Kidney (tissue), 14 donors: ENCODE measurements around the gene ECHS1. TPM values are rescaled to one million over a fixed set of nuclear protein-coding genes. Genes with fewer than 3 reads are reported as not detected.
A peak's percentile ranks its signal among the peaks of the same experiment; 100 is the strongest.

Source experiments
- DNase-seq, 5 donors: peaks; one replicate each; pipeline ENCODE4 v3.0.0-alpha.2; 2013 to 2020
- FAIRE-seq: peaks from 2 replicates; lab custom pipeline; 2012; peaks lifted over from hg19 to GRCh38; lab: Jason Lieb, UNC
- H3K27ac ChIP-seq, 2 donors: one replicate each; pipeline ENCODE4 v1.7.0; 2013; ENCODE audit warnings: low read depth in 2 of 2, low read length in 2 of 2, inconsistent platforms in 1 of 2
- H3K27me3 ChIP-seq: one replicate; pipeline ENCODE4 v1.7.1; 2013; ENCODE audit warnings: low read length, inconsistent platforms; ENCODE audit not compliant: control insufficient read depth, insufficient read depth
- H3K36me3 ChIP-seq, 3 donors: one replicate each; pipeline versions ENCODE4 v1.7.0 to v1.7.1; 2013; ENCODE audit warnings: low read length in 3 of 3, control low read depth in 1 of 3, inconsistent platforms in 1 of 3; ENCODE audit not compliant: insufficient read depth in 3 of 3, control insufficient read depth in 2 of 3
- H3K4me1 ChIP-seq, 3 donors: one replicate each; pipeline versions ENCODE4 v1.7.0 to v1.7.1; 2013; ENCODE audit warnings: low read length in 3 of 3, inconsistent platforms in 1 of 3, low read depth in 1 of 3; ENCODE audit not compliant: control insufficient read depth in 2 of 3, insufficient read depth in 2 of 3
- H3K4me3 ChIP-seq, 3 donors: one replicate each; pipeline versions ENCODE4 v1.7.0 to v1.8.1; 2013; ENCODE audit warnings: low read length in 3 of 3, control low read depth in 1 of 3, inconsistent platforms in 1 of 3
- H3K9ac ChIP-seq, 3 donors: one replicate each; pipeline versions ENCODE4 v1.7.0 to v1.7.1; 2013; ENCODE audit warnings: low read length in 3 of 3, control low read depth in 1 of 3, inconsistent platforms in 1 of 3
- H3K9me3 ChIP-seq, 3 donors: one replicate each; pipeline versions ENCODE4 v1.7.0 to v1.7.1; 2013; ENCODE audit warnings: low read length in 3 of 3, control low read depth in 1 of 3, inconsistent platforms in 1 of 3; ENCODE audit not compliant: control insufficient read depth in 2 of 3, insufficient read depth in 1 of 3
- intact Hi-C: fragments of 100-400 bp; cut with DNase I; formaldehyde crosslinking; loops from one replicate; pipeline ENCODE4 v1.11.1; 2022
- polyA plus RNA-seq: library from polyadenylated mRNA; stranded (reverse); fragments of 350-450 nt; fragmentation: Illumina TruSeq; extraction: RNeasy Lipid Tissue Mini Kit (QIAGEN cat#74804); gene quantifications from one replicate; pipeline ENCODE4 v1.2.3, GENCODE V29; 2014; ENCODE audit warnings: low read depth, low replicate concordance; ENCODE audit not compliant: insufficient read depth
- total RNA-seq: library from RNA; stranded (reverse); fragmentation: NEBNext Ultra II Directional; extraction: Animal tissue kit (Norgen Biotek cat#: 25700); gene quantifications from one replicate; pipeline ENCODE4 v1.2.1, GENCODE V29; 2021
- TF ChIP-seq, protein P1 (sequence below): IDR thresholded peaks from 3 replicates; pipeline ENCODE4 v1.5.1; 2012; ENCODE audit warnings: mild to moderate bottlenecking, moderate library complexity, borderline replicate concordance; ENCODE audit not compliant: insufficient read depth; ENCODE audit errors: extremely low read depth
- donor health status: control.
- donor health status: control.
- donor health status: control.
- donor health status: control.
- donor health status: control.
- donor health status: DM: yes; HTN: yes; CAD: no.
- donor health status: Normal renal cell carcinoma (clear cell type).

Gene ECHS1
- total and polyA plus RNA-seq, 2 donors from 2014 or later: 85.6 to 599 TPM

DNA sequence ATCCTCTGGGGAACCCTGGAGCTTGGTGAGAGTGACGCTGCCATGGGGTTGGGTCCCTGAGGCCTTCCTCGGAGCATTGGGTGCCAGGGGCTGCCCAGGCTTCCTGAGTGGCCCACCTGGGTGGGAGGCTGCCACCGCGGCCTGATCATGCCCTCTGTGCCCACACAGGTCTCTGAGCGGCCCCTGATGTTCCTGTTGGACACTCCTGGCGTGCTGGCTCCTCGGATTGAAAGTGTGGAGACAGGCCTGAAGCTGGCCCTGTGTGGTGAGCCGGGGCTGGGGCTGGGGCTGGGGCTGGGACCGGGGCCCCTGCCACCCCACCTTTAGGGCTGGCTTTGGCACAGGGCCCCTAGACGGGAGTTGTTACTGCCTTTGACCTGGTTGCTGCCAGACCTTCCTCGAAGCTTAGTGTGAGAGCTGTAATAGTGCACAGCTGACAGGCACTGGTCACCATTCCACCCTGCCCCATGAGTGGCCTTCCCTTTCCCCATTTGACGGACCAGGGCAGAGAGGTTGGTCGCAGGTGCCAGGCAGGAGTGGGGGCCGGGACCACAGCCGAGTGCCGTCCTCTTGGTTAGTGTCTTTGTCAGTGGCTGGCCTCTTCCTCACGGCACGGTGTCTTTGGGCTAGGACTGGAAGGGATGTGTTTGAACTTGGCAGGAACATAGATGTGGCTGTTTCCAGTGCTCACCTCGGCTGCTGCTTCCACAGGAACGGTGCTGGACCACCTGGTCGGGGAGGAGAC lies 29.0 kb upstream of the ECHS1 start:
- Histone ChIP-seq H3K4me1 (no peaks in the 10 kb centered on the region), H3K4me3 (no peak overlapping the region), H3K9ac (no peak overlapping the region), H3K9me3 (no peaks in the 10 kb centered on the region), H3K27me3 (no peaks in the 10 kb centered on the region), H3K36me3 (peaks cover 3 to 42% (median 23%) of the 10 kb centered on the region in 3 donors), H3K27ac (no peak overlapping the region)
- intact Hi-C loops: no loop called here
- DNase-seq (peak in 1 of 5 donors; percentile 66), FAIRE-seq (no peak)
- TF ChIP-seq, protein P1, sequence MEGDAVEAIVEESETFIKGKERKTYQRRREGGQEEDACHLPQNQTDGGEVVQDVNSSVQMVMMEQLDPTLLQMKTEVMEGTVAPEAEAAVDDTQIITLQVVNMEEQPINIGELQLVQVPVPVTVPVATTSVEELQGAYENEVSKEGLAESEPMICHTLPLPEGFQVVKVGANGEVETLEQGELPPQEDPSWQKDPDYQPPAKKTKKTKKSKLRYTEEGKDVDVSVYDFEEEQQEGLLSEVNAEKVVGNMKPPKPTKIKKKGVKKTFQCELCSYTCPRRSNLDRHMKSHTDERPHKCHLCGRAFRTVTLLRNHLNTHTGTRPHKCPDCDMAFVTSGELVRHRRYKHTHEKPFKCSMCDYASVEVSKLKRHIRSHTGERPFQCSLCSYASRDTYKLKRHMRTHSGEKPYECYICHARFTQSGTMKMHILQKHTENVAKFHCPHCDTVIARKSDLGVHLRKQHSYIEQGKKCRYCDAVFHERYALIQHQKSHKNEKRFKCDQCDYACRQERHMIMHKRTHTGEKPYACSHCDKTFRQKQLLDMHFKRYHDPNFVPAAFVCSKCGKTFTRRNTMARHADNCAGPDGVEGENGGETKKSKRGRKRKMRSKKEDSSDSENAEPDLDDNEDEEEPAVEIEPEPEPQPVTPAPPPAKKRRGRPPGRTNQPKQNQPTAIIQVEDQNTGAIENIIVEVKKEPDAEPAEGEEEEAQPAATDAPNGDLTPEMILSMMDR: no peak

DNA sequence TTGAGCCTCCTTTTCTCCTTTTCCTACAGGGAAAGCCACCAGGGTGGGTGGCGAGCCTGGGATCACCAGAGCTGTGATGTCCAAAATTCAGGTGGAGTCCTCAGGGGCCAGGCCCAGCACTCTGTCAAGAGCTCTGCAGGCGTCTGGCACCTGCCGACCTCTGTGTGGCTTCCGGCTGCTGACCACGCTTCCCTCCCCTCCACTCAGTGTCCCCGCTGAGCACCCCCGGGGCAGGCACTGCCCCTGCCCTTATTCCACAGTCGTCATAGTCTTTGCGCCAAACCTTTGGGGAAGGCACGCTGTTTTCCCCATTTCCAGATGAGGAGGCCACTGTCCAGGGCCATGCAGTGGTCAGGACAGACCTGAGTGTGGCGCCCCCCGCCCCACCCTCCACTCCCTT lies 28.3 kb upstream of the ECHS1 start:
- peaks cover 0 to 42% (median 22%) of the 10 kb centered on the region in 3 donors for H3K36me3 ChIP-seq

DNA sequence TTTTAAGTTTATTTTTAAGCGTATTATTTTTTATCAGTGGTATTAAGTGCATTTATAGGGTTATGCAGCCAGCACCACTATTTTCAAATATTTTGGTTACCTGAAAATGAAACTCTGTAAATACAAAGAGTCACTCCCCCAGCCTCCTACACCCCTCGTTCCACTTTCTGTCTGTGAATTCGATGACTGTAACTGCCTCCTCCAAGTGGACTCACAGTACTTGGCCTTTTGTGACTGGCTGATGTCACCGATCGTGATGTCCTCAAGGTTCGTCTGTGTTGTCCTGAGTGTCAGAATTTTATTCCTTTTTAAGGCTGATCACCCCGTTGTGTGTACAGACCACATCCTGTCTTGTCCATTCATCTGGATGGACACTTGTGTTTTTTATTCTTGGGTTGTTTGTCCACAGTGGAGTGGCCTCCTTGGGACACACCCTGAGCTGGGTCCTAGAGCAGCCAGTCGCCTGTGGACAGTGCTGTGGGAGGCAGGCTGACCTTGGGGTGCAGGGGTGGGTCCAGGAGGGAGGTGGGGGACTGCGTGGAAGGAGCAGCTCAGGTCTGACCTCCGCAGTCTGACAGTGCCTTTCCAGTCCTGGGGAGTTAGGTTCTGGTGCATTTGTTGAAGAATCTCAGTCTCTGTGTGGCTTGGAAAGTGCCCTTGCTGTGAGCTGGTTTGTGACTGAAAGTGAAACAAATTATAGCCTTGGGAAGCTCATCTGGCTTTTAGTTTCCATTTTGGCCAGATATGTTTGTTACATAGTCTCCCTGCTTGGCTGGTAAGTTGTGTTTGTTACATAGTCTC lies 27.7 kb upstream of the ECHS1 start:
- no peak overlapping the region for H3K9ac ChIP-seq
- H3K27me3 ChIP-seq: no peaks in the 10 kb centered on the region
- intact Hi-C loops: no loop called here
- no peak overlapping the region for H3K27ac ChIP-seq
- DNase-seq (peak in 1 of 5 donors; percentile 62), FAIRE-seq (no peak)
- H3K36me3 ChIP-seq: peaks cover 0 to 42% (median 26%) of the 10 kb centered on the region in 3 donors
- H3K4me1 ChIP-seq: no peaks in the 10 kb centered on the region
- no peak overlapping the region for H3K4me3 ChIP-seq
- TF ChIP-seq, protein P1: no peak
- H3K9me3 ChIP-seq: no peaks in the 10 kb centered on the region

More for the DNA sequence above, 28.3 kb upstream of the ECHS1 start:
- H3K27me3 ChIP-seq: no peaks in the 10 kb centered on the region
- no peak overlapping the region for H3K9ac ChIP-seq
- no peaks in the 10 kb centered on the region for H3K9me3 ChIP-seq
- no peak overlapping the region for H3K27ac ChIP-seq
- H3K4me1 ChIP-seq: no peaks in the 10 kb centered on the region
- no peak for FAIRE-seq
- no peak overlapping the region for H3K4me3 ChIP-seq
- DNase-seq: peak in 1 of 5 donors; percentile 64
- intact Hi-C loops: no loop called here
- TF ChIP-seq, protein P1: no peak
